Measurements from ENCODE around the gene GBP3. TPM values are rescaled to one million over a fixed set of nuclear protein-coding genes. Genes with fewer than 3 reads are reported as not detected.
A peak's percentile ranks its signal among the peaks of the same experiment; 100 is the strongest.
"Not testable (repeated sequence)": the region's sequence is repeated elsewhere in the genome, so short reads cannot be mapped to it uniquely, and the experiment has no call there.

The GBP3 gene
- total and polyA plus RNA-seq, 2 experiments from 2014 or later: 0.09 TPM; not detected in 1

- H3K27me3 ChIP-seq: no peaks in the 10 kb centered on the region
- no peak for TF ChIP-seq CTCF (IDR thresholded peaks at IDR 0.05; ENCODE audit: low read depth, low read length)
- no peak overlapping the region for H3K4me3 ChIP-seq
- no peaks in the 10 kb centered on the region for H3K9me3 ChIP-seq (ENCODE audit: low read depth)
- H3K36me3 ChIP-seq: no peaks in the 10 kb centered on the region
- H3K4me1 ChIP-seq (ENCODE audit: low read depth): peaks cover 12% of the 10 kb centered on the region
- DNase-seq (ENCODE audit: low read depth in 1 of 2, low spot score in 1 of 2): no peak
- peak overlapping the region; percentile 82 for H3K27ac ChIP-seq
Observed at GRCh38 chr1:89050649-89051033, 28.0 kb upstream of the GBP3 start.

GRCh38 chr1:89049901-89050648 lies 27.4 kb upstream of the GBP3 start:
- Histone ChIP-seq H3K27ac (peak overlapping the region; percentile 82), H3K4me1 (ENCODE audit: low read depth) (peaks cover 12% of the 10 kb centered on the region)
- H3K36me3 ChIP-seq; H3K4me3 ChIP-seq; H3K9me3 ChIP-seq (ENCODE audit: low read depth); H3K27me3 ChIP-seq: not testable (repeated sequence)
- peak in 1 of 2 donors; percentile 34 for DNase-seq (ENCODE audit: low read depth in 1 of 2, low spot score in 1 of 2)

GRCh38 chr1:89049187-89049586 lies 26.5 kb upstream of the GBP3 start:
- not testable (repeated sequence) for H3K27me3 ChIP-seq; H3K9me3 ChIP-seq (ENCODE audit: low read depth); H3K36me3 ChIP-seq; DNase-seq (ENCODE audit: low read depth in 1 of 2, low spot score in 1 of 2); H3K4me3 ChIP-seq
- H3K27ac ChIP-seq: peak overlapping the region; percentile 82
- H3K4me1 ChIP-seq (ENCODE audit: low read depth): peaks cover 12% of the 10 kb centered on the region

GRCh38 chr1:89047734-89048133 lies 25.1 kb upstream of the GBP3 start:
- Histone ChIP-seq H3K36me3 (no peaks in the 10 kb centered on the region), H3K4me3 (no peak overlapping the region), H3K27ac (no peak overlapping the region), H3K4me1 (ENCODE audit: low read depth) (peaks cover 12% of the 10 kb centered on the region), H3K9me3 (ENCODE audit: low read depth) (no peaks in the 10 kb centered on the region), H3K27me3 (no peaks in the 10 kb centered on the region)
- no peak for TF ChIP-seq CTCF (IDR thresholded peaks at IDR 0.05; ENCODE audit: low read depth, low read length)
- DNase-seq (ENCODE audit: low read depth in 1 of 2, low spot score in 1 of 2): peak in 1 of 2 donors; percentile 66

- not testable (repeated sequence) for H3K9me3 ChIP-seq (ENCODE audit: low read depth); H3K27me3 ChIP-seq; H3K36me3 ChIP-seq; H3K4me3 ChIP-seq; H3K27ac ChIP-seq
- H3K4me1 ChIP-seq (ENCODE audit: low read depth): peaks cover 12% of the 10 kb centered on the region
- DNase-seq (ENCODE audit: low read depth in 1 of 2, low spot score in 1 of 2): peak in 1 of 2 donors; percentile 19
Observed at GRCh38 chr1:89046318-89047183, 23.9 kb upstream of the GBP3 start.

GRCh38 chr1:89044970-89045721 lies 22.5 kb upstream of the GBP3 start:
- DNase-seq (ENCODE audit: low read depth in 1 of 2, low spot score in 1 of 2): no peak

More at GRCh38 chr1:89044970-89045721, 22.5 kb upstream of the GBP3 start:
- Histone ChIP-seq H3K9me3 (ENCODE audit: low read depth) (no peaks in the 10 kb centered on the region), H3K27me3 (no peaks in the 10 kb centered on the region), H3K4me1 (ENCODE audit: low read depth) (peaks cover 8% of the 10 kb centered on the region), H3K36me3 (no peaks in the 10 kb centered on the region), H3K27ac (no peak overlapping the region), H3K4me3 (no peak overlapping the region)
- no peak for TF ChIP-seq CTCF (IDR thresholded peaks at IDR 0.05; ENCODE audit: low read depth, low read length)
